Lower leg skin (tissue), 4 donors: ENCODE measurements around the gene ATP9B. TPM values are rescaled to one million over a fixed set of nuclear protein-coding genes. Genes with fewer than 3 reads are reported as not detected.

Source experiments
- DNase-seq, 2 donors: peaks; one replicate each; pipeline ENCODE4 v3.0.0-alpha.2; 2019; ENCODE audit warnings: low spot score in 2 of 2
- H3K4me3 ChIP-seq: fragments of 200-600 bp; sonication (generic); 2 replicates; pipeline ENCODE4 v1.5.1; 2017; ENCODE audit warnings: mild to moderate bottlenecking, low read depth; ENCODE audit not compliant: poor library complexity, severe bottlenecking
- POLR2A ChIP-seq, 2 donors: fragments of 450-650 bp; IDR thresholded peaks; one replicate each; pipeline ENCODE4 v1.6.1; 2016 to 2017; ENCODE audit warnings: antibody characterized with exemption in 2 of 2, mild to moderate bottlenecking in 1 of 2, moderate library complexity in 1 of 2
- WGBS, 2 donors: methylation state at CpG; one replicate each; pipeline ENCODE4 v1.1.5; 2018; 5-methylcytosine and 5-hydroxymethylcytosine counted together
- intact Hi-C: fragments of 100-400 bp; cut with DNase I; formaldehyde crosslinking; loops from one replicate; pipeline ENCODE4 v1.15.0; 2023; ENCODE audit warnings: low total_unique reads
- total RNA-seq, 4 donors: library from RNA; depleted of rRNA; stranded (reverse); fragments of >200 nt; gene quantifications; one replicate each; pipeline ENCODE4 v1.1.0, GENCODE V29; 2016
- TF ChIP-seq, protein P1 (sequence below), 3 donors: fragments of 450-650 bp; IDR thresholded peaks; one replicate each; pipeline ENCODE4 v1.5.1; 2016; ENCODE audit warnings: antibody characterized with exemption in 3 of 3, mild to moderate bottlenecking in 3 of 3, moderate library complexity in 2 of 3

The ATP9B gene
- total RNA-seq, 4 donors from 2014 or later: 19.9 to 39.9 (median 26.0) TPM

DNA sequence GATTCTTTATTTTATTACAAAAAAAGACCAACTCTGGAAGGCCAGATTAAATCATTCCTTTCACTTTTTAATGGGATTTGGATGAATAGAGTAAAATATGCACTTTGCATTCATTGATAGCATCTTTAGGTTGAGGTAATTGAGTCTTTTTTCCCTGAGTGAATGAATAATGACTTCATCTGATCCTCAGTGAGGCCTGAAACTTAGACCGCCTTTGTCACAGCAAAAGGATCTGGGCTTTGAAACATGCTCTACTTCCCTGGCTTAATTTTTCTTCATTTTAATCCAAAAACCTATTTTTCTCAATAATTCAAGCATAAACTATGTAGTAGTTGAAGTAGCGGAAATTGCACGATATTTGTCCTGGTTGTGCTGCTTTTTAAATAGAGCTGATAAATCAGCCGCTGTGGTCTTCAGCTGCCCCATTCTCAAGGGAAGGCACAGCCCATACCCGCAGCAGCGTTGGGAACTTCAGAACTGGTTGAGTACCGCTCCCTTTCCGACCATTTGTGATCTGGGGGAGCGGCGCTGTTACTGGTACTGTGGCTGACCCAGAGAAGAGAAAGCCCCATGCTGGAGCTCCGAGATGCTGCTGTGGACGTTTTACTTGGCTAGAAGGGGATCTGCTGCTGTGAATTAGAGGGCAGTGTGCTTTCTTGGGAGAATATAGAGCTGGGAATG lies 181.2 kb downstream of the ATP9B start:
- WGBS, 2 donors: 90 to 92% methylated on average over 12 of the region's 12 CpGs

DNA sequence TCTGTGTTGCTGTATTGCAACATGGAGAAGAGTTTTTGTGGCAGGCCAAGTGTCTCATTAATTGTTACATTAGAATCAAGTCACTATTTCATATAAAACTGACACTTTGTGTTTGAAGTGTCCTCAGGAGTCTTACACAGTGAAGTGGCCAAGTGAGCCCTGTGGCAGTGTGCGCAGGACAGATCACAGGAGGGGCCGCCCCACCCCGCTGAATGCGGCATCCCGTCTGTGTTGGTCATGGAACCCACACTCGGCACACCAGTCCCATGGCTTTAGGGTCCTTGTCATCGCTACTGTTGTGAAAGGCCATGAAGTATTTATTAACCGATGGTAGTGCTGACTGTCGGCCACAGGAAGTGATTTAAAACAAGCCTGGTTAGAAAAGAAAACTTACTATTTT lies 181.8 kb downstream of the ATP9B start:
- no peak overlapping the region for H3K4me3 ChIP-seq
- intact Hi-C loops: no loop called here
- DNase-seq: no peak
- WGBS, 2 donors: 79 to 85% methylated on average over 9 of the region's 9 CpGs
- TF ChIP-seq, protein P1, sequence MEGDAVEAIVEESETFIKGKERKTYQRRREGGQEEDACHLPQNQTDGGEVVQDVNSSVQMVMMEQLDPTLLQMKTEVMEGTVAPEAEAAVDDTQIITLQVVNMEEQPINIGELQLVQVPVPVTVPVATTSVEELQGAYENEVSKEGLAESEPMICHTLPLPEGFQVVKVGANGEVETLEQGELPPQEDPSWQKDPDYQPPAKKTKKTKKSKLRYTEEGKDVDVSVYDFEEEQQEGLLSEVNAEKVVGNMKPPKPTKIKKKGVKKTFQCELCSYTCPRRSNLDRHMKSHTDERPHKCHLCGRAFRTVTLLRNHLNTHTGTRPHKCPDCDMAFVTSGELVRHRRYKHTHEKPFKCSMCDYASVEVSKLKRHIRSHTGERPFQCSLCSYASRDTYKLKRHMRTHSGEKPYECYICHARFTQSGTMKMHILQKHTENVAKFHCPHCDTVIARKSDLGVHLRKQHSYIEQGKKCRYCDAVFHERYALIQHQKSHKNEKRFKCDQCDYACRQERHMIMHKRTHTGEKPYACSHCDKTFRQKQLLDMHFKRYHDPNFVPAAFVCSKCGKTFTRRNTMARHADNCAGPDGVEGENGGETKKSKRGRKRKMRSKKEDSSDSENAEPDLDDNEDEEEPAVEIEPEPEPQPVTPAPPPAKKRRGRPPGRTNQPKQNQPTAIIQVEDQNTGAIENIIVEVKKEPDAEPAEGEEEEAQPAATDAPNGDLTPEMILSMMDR (IDR thresholded peaks at IDR 0.05): no peak
- no peak for TF ChIP-seq POLR2A (IDR thresholded peaks at IDR 0.05)

More for the DNA sequence above, 181.2 kb downstream of the ATP9B start:
- intact Hi-C loops: no loop called here
- DNase-seq: no peak
- no peak overlapping the region for H3K4me3 ChIP-seq
- TF ChIP-seq, protein P1 (IDR thresholded peaks at IDR 0.05): no peak
- TF ChIP-seq POLR2A (IDR thresholded peaks at IDR 0.05): no peak

DNA sequence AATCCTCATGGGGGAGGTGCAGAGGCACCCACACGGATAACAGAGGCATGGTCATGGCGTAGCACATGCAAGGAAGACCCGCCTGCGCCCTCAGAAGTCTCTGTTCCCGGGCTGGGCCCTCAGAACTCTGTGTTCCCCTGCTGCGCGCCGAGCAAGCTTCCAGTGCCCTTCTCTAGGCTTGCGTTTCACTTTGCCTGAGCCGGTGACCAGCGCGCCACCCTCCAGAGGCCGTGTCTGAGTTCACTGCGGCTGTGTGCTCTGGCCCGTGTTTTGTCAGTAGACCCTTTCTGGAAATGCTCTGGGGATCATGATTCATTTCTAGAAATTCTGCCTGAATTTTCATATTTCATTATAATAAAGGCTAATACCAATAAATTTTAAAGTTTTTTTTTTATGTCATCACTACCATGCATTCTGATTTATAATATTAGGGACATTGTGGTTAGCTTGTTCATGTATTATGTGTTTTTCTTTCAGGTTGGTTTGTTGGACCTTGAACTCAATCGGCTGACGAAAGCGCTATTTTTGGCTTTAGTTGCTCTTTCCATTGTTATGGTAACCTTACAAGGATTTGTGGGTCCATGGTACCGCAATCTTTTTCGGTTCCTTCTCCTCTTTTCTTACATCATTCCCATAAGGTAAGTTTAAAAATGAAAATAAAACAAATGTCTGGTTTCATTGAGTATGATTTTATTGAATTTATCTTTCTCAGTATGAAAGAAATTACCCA lies 183.9 kb downstream of the ATP9B start:
- DNase-seq: no peak
- WGBS, 2 donors: 91 to 96% methylated on average over 20 of the region's 20 CpGs
- TF ChIP-seq, protein P1 (IDR thresholded peaks at IDR 0.05): no peak
- no peak for TF ChIP-seq POLR2A (IDR thresholded peaks at IDR 0.05)
- intact Hi-C loops: no loop called here
- no peak overlapping the region for H3K4me3 ChIP-seq

DNA sequence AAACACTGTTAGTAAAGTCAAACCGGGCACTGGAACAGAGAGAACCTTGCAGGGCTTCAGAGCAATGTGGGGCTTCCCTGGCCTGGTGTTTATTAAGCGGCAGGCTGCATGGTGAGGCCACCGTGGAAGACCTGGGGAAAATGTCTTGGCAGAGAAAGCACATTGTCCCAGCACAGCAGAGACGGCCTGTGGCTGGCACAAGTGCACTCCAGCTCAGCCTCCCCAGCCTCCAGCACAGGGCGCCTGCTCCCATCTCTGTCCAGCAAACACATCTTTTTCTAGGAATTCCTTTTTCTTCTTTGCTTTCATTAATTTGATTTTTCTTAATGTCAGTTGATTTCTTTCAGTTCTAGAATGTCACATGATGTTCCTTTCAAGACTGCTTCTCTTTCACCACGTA lies 188.3 kb downstream of the ATP9B start:
- no peak overlapping the region for H3K4me3 ChIP-seq
- TF ChIP-seq POLR2A (IDR thresholded peaks at IDR 0.05): no peak
- TF ChIP-seq, protein P1 (IDR thresholded peaks at IDR 0.05): no peak
- 71 to 85% methylated on average over 6 of the region's 6 CpGs for WGBS, 2 donors
- intact Hi-C loops: no loop called here
- DNase-seq: no peak

DNA sequence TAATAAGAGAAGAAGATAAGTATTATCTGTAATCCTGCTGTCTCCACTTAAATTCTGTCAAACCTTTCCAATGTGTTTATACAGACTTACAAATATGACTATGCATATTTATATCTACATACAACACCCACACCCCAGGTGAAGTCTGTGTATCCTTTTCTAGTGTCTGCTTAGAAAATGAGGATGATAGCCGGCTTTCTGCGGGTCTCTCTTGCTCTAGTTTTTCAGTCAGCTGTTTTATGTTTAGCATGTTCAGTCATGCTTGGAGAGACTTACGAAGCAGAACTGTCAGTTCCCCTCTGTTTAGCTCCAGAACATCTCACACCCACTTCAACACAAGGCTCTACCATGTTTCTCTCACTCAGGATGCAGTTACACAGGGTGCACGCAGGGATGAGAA lies 189.3 kb downstream of the ATP9B start:
- H3K4me3 ChIP-seq: no peak overlapping the region
- DNase-seq: no peak
- intact Hi-C loops: no loop called here
- TF ChIP-seq, protein P1 (IDR thresholded peaks at IDR 0.05): no peak
- WGBS, 2 donors: 78 to 83% methylated on average over 4 of the region's 4 CpGs
